Trophoblast cell (in vitro differentiated cells and primary cell): ENCODE data around the gene OSBPL3.

Experiments
- DNase-seq, 2 donors: peaks; one replicate each; pipeline ENCODE4 v3.0.0-alpha.2; 2016
- H2AFZ ChIP-seq: 2 replicates; pipeline ENCODE4 v1.6.1; 2013; ENCODE audit warnings: low read length, moderate library complexity, mild to moderate bottlenecking; ENCODE audit not compliant: insufficient read depth, poor library complexity
- H2AK5ac ChIP-seq: 2 replicates; pipeline ENCODE4 v1.6.1; 2013; ENCODE audit warnings: mild to moderate bottlenecking, low read length
- H2BK120ac ChIP-seq: 2 replicates; pipeline ENCODE4 v1.6.1; 2013; ENCODE audit warnings: low read length, mild to moderate bottlenecking, moderate library complexity; ENCODE audit not compliant: insufficient read depth, poor library complexity
- H2BK12ac ChIP-seq: 2 replicates; pipeline ENCODE4 v1.6.1; 2013; ENCODE audit warnings: mild to moderate bottlenecking, low read length, moderate library complexity
- H2BK5ac ChIP-seq: 2 replicates; pipeline ENCODE4 v1.6.1; 2013; ENCODE audit warnings: low read length, low read depth, moderate library complexity, mild to moderate bottlenecking; ENCODE audit not compliant: poor library complexity
- H3K14ac ChIP-seq: 2 replicates; pipeline ENCODE4 v1.6.1; 2013; ENCODE audit warnings: mild to moderate bottlenecking, low read length
- H3K18ac ChIP-seq: 2 replicates; pipeline ENCODE4 v1.6.1; 2013; ENCODE audit warnings: mild to moderate bottlenecking, low read length
- H3K23ac ChIP-seq: 2 replicates; pipeline ENCODE4 v1.6.1; 2013; ENCODE audit warnings: low read length
- H3K27ac ChIP-seq: 2 replicates; pipeline ENCODE4 v1.5.1; 2013; ENCODE audit warnings: low read depth, mild to moderate bottlenecking, inconsistent platforms, low read length, moderate library complexity
- H3K27me3 ChIP-seq: 2 replicates; pipeline ENCODE4 v1.6.1; 2013; ENCODE audit warnings: inconsistent platforms, mild to moderate bottlenecking, low read length, moderate library complexity; ENCODE audit not compliant: insufficient read depth
- H3K36me3 ChIP-seq, 2 experiments: 1 replicate in 1 of 2; 2 replicates in 1 of 2; pipeline ENCODE4 v1.6.1; 2013; ENCODE audit warnings: low read length in 2 of 2, mild to moderate bottlenecking in 2 of 2, moderate library complexity in 1 of 2; ENCODE audit not compliant: insufficient read depth in 2 of 2, control insufficient read depth in 1 of 2
- H3K4ac ChIP-seq: 2 replicates; pipeline ENCODE4 v1.6.1; 2013; ENCODE audit warnings: low read depth, mild to moderate bottlenecking, low read length, moderate library complexity
- H3K4me1 ChIP-seq, 2 experiments: 1 replicate in 1 of 2; 2 replicates in 1 of 2; pipeline ENCODE4 v1.6.1; 2013; ENCODE audit warnings: low read length in 2 of 2, mild to moderate bottlenecking in 2 of 2, moderate library complexity in 1 of 2; ENCODE audit not compliant: insufficient read depth in 2 of 2, control insufficient read depth in 1 of 2
- H3K4me2 ChIP-seq: 2 replicates; pipeline ENCODE4 v1.6.1; 2013; ENCODE audit warnings: inconsistent platforms, mild to moderate bottlenecking, low read length, moderate library complexity
- H3K4me3 ChIP-seq: 2 replicates; pipeline ENCODE4 v1.5.1; 2013; ENCODE audit warnings: mild to moderate bottlenecking, low read depth, low read length, inconsistent platforms
- H3K79me1 ChIP-seq: one replicate; pipeline ENCODE4 v1.6.1; 2013; ENCODE audit warnings: low read length
- H3K79me2 ChIP-seq: 2 replicates; pipeline ENCODE4 v1.6.1; 2013; ENCODE audit warnings: low read length, mild to moderate bottlenecking; ENCODE audit not compliant: control insufficient read depth, insufficient read depth, poor library complexity
- H3K9ac ChIP-seq: 2 replicates; pipeline ENCODE4 v1.6.1; 2013; ENCODE audit warnings: mild to moderate bottlenecking, low read length
- H3K9me3 ChIP-seq: 2 replicates; pipeline ENCODE4 v1.6.1; 2013; ENCODE audit warnings: low read depth, mild to moderate bottlenecking, control low read depth, inconsistent platforms, low read length; ENCODE audit not compliant: insufficient read depth
- H4K12ac ChIP-seq: 2 replicates; pipeline ENCODE4 v1.6.1; 2013; ENCODE audit warnings: low read depth, mild to moderate bottlenecking, low read length, moderate library complexity
- H4K8ac ChIP-seq: 2 replicates; pipeline ENCODE4 v1.6.1; 2013; ENCODE audit warnings: low read depth, mild to moderate bottlenecking, low read length, moderate library complexity
- H4K91ac ChIP-seq: one replicate; pipeline ENCODE4 v1.6.1; 2013; ENCODE audit warnings: low read depth, mild to moderate bottlenecking, low read length, moderate library complexity
- WGBS: extraction: QIAGEN DNeasy Blood & Tissue Kit; methylation state at CpG from one replicate; pipeline ENCODE4 v1.1.7; 2013; ENCODE audit warnings: missing lambda C conversion rate; ENCODE audit not compliant: insufficient read length, insufficient coverage; ENCODE audit errors: extremely low coverage; 5-methylcytosine and 5-hydroxymethylcytosine counted together

OSBPL3 gene

GRCh38 chr7:24825381-24825794 lies 154.6 kb downstream of the OSBPL3 start:
- H2AFZ ChIP-seq = no peak overlapping the region
- H3K79me2 ChIP-seq = no peaks in the 10 kb centered on the region
- H3K4me1 ChIP-seq = peaks cover 7 to 10% of the 10 kb centered on the region in 2 experiments
- no peak for DNase-seq
- H4K91ac ChIP-seq = no peak overlapping the region
- H4K12ac ChIP-seq = no peak overlapping the region
- WGBS = no CpG with 5 or more reads among the region's 1 CpG
- H3K36me3 ChIP-seq = peaks cover 0 to 2% of the 10 kb centered on the region in 2 experiments
- no peak overlapping the region for H3K14ac ChIP-seq
- no peak overlapping the region for H3K18ac ChIP-seq
- no peak overlapping the region for H2BK120ac ChIP-seq
- H3K27ac ChIP-seq = no peak overlapping the region
- no peak overlapping the region for H3K4me2 ChIP-seq
- no peak overlapping the region for H3K4ac ChIP-seq
- H3K23ac ChIP-seq = no peak overlapping the region
- H3K9ac ChIP-seq = no peak overlapping the region
- no peak overlapping the region for H4K8ac ChIP-seq
- no peaks in the 10 kb centered on the region for H3K79me1 ChIP-seq
- H3K27me3 ChIP-seq = no peaks in the 10 kb centered on the region
- H3K9me3 ChIP-seq = no peaks in the 10 kb centered on the region
- no peak overlapping the region for H2AK5ac ChIP-seq
- H2BK5ac ChIP-seq = no peak overlapping the region
- H3K4me3 ChIP-seq = no peak overlapping the region
- H2BK12ac ChIP-seq = no peak overlapping the region

- H4K91ac ChIP-seq = no peak overlapping the region
- no peak overlapping the region for H3K9ac ChIP-seq
- no peak overlapping the region for H2BK5ac ChIP-seq
- H4K12ac ChIP-seq = no peak overlapping the region
- H3K79me2 ChIP-seq = no peaks in the 10 kb centered on the region
- H2BK12ac ChIP-seq = no peak overlapping the region
- H3K4me1 ChIP-seq = peaks cover 7 to 10% of the 10 kb centered on the region in 2 experiments
- no peak overlapping the region for H3K27ac ChIP-seq
- H4K8ac ChIP-seq = no peak overlapping the region
- no peak overlapping the region for H3K4me2 ChIP-seq
- H3K36me3 ChIP-seq = peaks cover 0 to 2% of the 10 kb centered on the region in 2 experiments
- no CpG with 5 or more reads among the region's 3 CpGs for WGBS
- no peak overlapping the region for H3K14ac ChIP-seq
- no peak overlapping the region for H2AFZ ChIP-seq
- H3K27me3 ChIP-seq = no peaks in the 10 kb centered on the region
- H3K23ac ChIP-seq = no peak overlapping the region
- H3K18ac ChIP-seq = no peak overlapping the region
- H2BK120ac ChIP-seq = no peak overlapping the region
- no peak overlapping the region for H3K4me3 ChIP-seq
- H2AK5ac ChIP-seq = no peak overlapping the region
- no peak for DNase-seq
- no peaks in the 10 kb centered on the region for H3K79me1 ChIP-seq
- no peak overlapping the region for H3K4ac ChIP-seq
- no peaks in the 10 kb centered on the region for H3K9me3 ChIP-seq
Measured at GRCh38 chr7:24824896-24825295, 155.1 kb downstream of the OSBPL3 start.

- Histone ChIP-seq H4K91ac (no peak overlapping the region), H3K79me1 (no peaks in the 10 kb centered on the region), H3K18ac (no peak overlapping the region), H2BK5ac (no peak overlapping the region), H3K79me2 (no peaks in the 10 kb centered on the region), H4K12ac (no peak overlapping the region), H3K9ac (no peak overlapping the region), H2AK5ac (no peak overlapping the region), H3K4me2 (no peak overlapping the region), H2BK120ac (no peak overlapping the region), H3K4me3 (no peak overlapping the region), H2BK12ac (no peak overlapping the region), H3K23ac (no peak overlapping the region), H3K36me3 (peaks cover 0 to 2% of the 10 kb centered on the region in 2 experiments), H3K14ac (no peak overlapping the region), H3K4ac (no peak overlapping the region), H3K27me3 (no peaks in the 10 kb centered on the region), H3K27ac (no peak overlapping the region), H3K9me3 (no peaks in the 10 kb centered on the region), H4K8ac (no peak overlapping the region), H3K4me1 (peaks cover 7 to 10% of the 10 kb centered on the region in 2 experiments), H2AFZ (no peak overlapping the region)
- DNase-seq = no peak
- WGBS = no CpG with 5 or more reads among the region's 3 CpGs
Measured at GRCh38 chr7:24824400-24824799, 155.6 kb downstream of the OSBPL3 start.

GRCh38 chr7:24821754-24822054 lies 158.3 kb downstream of the OSBPL3 start:
- no peaks in the 10 kb centered on the region for H3K9me3 ChIP-seq
- no peak overlapping the region for H3K4me3 ChIP-seq
- no peak overlapping the region for H4K91ac ChIP-seq
- no peak overlapping the region for H3K4ac ChIP-seq
- no peak overlapping the region for H3K18ac ChIP-seq
- H4K12ac ChIP-seq = no peak overlapping the region
- peaks cover 0 to 2% of the 10 kb centered on the region in 2 experiments for H3K36me3 ChIP-seq
- no peaks in the 10 kb centered on the region for H3K79me1 ChIP-seq
- no CpG with 5 or more reads among the region's 3 CpGs for WGBS
- no peak overlapping the region for H2BK12ac ChIP-seq
- no peaks in the 10 kb centered on the region for H3K79me2 ChIP-seq
- peaks cover 7 to 10% of the 10 kb centered on the region in 2 experiments for H3K4me1 ChIP-seq
- no peak overlapping the region for H3K9ac ChIP-seq
- H3K4me2 ChIP-seq = no peak overlapping the region
- H3K27ac ChIP-seq = no peak overlapping the region
- no peak for DNase-seq
- no peak overlapping the region for H4K8ac ChIP-seq
- H3K14ac ChIP-seq = no peak overlapping the region
- no peak overlapping the region for H2AFZ ChIP-seq
- no peak overlapping the region for H2AK5ac ChIP-seq
- H3K23ac ChIP-seq = no peak overlapping the region
- no peak overlapping the region for H2BK5ac ChIP-seq
- H3K27me3 ChIP-seq = no peaks in the 10 kb centered on the region
- no peak overlapping the region for H2BK120ac ChIP-seq
